ENCODE results near the gene CLCNKB. TPM values are rescaled to one million over a fixed set of nuclear protein-coding genes. Genes with fewer than 3 reads are reported as not detected.
"Not testable (repeated sequence)": the region's sequence is repeated elsewhere in the genome, so short reads cannot be mapped to it uniquely, and the experiment has no call there.

CLCNKB gene
- total and polyA plus RNA-seq, 2 of the 4 experiments (the other 2 are of a cell fraction) = 0.09 TPM; not detected in 1

DNA sequence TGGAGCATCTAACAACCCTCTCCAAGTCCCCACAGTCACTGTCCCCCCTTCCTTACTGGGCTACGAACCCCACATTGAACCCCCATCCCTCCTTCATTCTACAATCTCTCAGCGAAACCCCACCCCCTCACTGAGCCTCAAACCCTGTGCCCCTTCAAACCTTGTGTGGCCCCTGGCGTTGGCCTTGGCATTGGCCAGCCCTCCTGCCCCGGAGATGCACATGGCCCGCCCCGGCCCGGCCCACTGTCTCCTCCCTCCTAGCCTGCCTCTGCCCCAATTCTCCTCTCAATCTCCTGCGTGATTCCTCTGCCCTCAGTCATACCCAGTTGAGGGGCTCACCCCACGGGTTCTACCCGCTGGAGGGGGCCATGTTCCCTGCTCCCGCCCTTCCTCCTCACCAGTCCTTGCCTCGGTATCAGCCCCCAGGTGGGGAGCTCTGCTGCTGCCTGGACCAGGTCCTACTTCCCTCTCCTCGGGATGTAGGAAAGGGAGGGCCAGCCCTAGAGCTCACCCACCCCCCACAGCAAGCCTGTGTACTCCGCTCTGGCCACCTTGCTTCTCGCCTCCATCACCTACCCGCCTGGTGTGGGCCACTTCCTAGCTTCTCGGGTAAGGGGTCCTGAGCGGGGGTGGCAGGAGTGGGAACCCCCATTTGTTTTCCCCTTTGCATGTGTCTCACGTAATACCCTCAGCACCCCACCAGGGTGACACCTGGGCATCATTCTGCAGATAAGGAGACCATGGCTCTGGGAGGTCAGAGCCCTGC, 15.2 kb upstream of the CLCNKB start:
- Histone ChIP-seq H4K20me1 (ENCODE audit: insufficient read depth, low read length) (no peaks in the 10 kb centered on the region), H3K14ac (replicated peaks; ENCODE audit: low read depth, low read length) (no peak overlapping the region), H3K36me3 (ENCODE audit: control insufficient read depth, insufficient read depth, low read length) (no peaks in the 10 kb centered on the region), H3K56ac (ENCODE audit: extremely low read depth, insufficient read depth, low read length) (no peak overlapping the region), H4K8ac (ENCODE audit: low read depth in 2 of 2, low read length in 2 of 2) (no peak overlapping the region), H2BK15ac (ENCODE audit: low read depth, low read length) (no peak overlapping the region), H3K9ac (ENCODE audit: low read depth, low read length) (no peak overlapping the region), H4K91ac (ENCODE audit: insufficient read depth, low read depth, low read length) (no peak overlapping the region), H3K4me3 (ENCODE audit: insufficient read depth, low read depth, low read length) (no peak overlapping the region), H2AK9ac (replicated peaks; ENCODE audit: low read depth, low read length, poor library complexity) (no peak overlapping the region), H2AK5ac (ENCODE audit: low read depth, low read length) (no peak overlapping the region), H3K18ac (ENCODE audit: low read depth, low read length) (no peak overlapping the region), H2BK5ac (ENCODE audit: low read depth, low read length, poor library complexity, severe bottlenecking) (no peak overlapping the region), H2BK20ac (ENCODE audit: low read depth, low read length) (no peak overlapping the region), H3K4me2 (ENCODE audit: low read depth, low read length) (no peak overlapping the region), H2AFZ (replicated peaks; ENCODE audit: low read length, poor library complexity) (peak overlapping the region; percentile 11), H3K79me1 (ENCODE audit: low read depth in 1 of 2, low read length in 2 of 2) (no peaks in the 10 kb centered on the region), H3K9me1 (ENCODE audit: insufficient read depth, low read length) (no peaks in the 10 kb centered on the region), H4K5ac (ENCODE audit: low read depth, low read length) (no peak overlapping the region), H3K4me1 (ENCODE audit: control insufficient read depth, insufficient read depth, low read length) (peaks cover 5% of the 10 kb centered on the region), H2BK120ac (ENCODE audit: low read depth, low read length) (no peak overlapping the region), H3K27ac (ENCODE audit: insufficient read depth, low read length) (no peak overlapping the region), H3K27me3 (ENCODE audit: control insufficient read depth, insufficient read depth, low read length) (peaks cover 14% of the 10 kb centered on the region), H3K4ac (ENCODE audit: low read depth, low read length) (no peak overlapping the region), H3K9me3 (ENCODE audit: control insufficient read depth, insufficient read depth, low read length) (no peaks in the 10 kb centered on the region), H3K23ac (ENCODE audit: low read depth, low read length) (no peak overlapping the region)
- in situ Hi-C loops (cut with MboI; ENCODE audit: low sequenced_read_pairs) = no loop called here
- WGBS, 2 experiments (ENCODE audit: extremely low coverage in 2 of 2, insufficient read length in 1 of 2) = 71% methylated on average over 9 of the region's 19 CpGs; no CpG with 5 or more reads in 1 of the 2 experiments
- dilution Hi-C loops (cut with HindIII; ENCODE audit: low sequenced_read_pairs, unreplicated experiment) = no loop called here
- DNase-seq (no peak), ATAC-seq (ENCODE audit: low read depth) (no peak)
- no TSS peak for BruUV-seq (replicated peaks)
- CTCF ChIA-PET = no interaction called here
- POLR2A ChIA-PET (ENCODE audit: unreplicated experiment) = no interaction called here
- TF ChIP-seq MXI1 (IDR thresholded peaks at IDR 0.05; ENCODE audit: borderline replicate concordance, low read depth, low read length) (no peak), RAD21 (IDR thresholded peaks at IDR 0.05; ENCODE audit: low read length) (no peak)
- intact Hi-C loops (cut with micrococcal nuclease) = no loop called here

DNA sequence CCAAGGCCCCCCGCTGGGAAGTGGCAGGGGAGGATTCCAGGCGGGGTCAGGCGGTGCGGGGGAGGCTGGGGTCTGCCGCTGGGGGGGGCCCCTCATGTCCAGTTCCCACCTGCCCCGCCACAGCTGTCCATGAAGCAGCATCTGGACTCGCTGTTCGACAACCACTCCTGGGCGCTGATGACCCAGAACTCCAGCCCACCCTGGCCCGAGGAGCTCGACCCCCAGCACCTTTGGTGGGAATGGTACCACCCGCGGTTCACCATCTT, 14.6 kb upstream of the CLCNKB start:
- H3K36me3 ChIP-seq (ENCODE audit: control insufficient read depth, insufficient read depth, low read length); H2BK20ac ChIP-seq (ENCODE audit: low read depth, low read length); DNase-seq; CTCF ChIA-PET; H3K4ac ChIP-seq (ENCODE audit: low read depth, low read length); in situ Hi-C loops (cut with MboI; ENCODE audit: low sequenced_read_pairs); H3K4me3 ChIP-seq (ENCODE audit: insufficient read depth, low read depth, low read length); H2AFZ ChIP-seq (replicated peaks; ENCODE audit: low read length, poor library complexity); H2AK5ac ChIP-seq (ENCODE audit: low read depth, low read length); ATAC-seq (ENCODE audit: low read depth); H2AK9ac ChIP-seq (replicated peaks; ENCODE audit: low read depth, low read length, poor library complexity); POLR2A ChIA-PET (ENCODE audit: unreplicated experiment); H3K23ac ChIP-seq (ENCODE audit: low read depth, low read length); H3K14ac ChIP-seq (replicated peaks; ENCODE audit: low read depth, low read length); H3K18ac ChIP-seq (ENCODE audit: low read depth, low read length); H2BK120ac ChIP-seq (ENCODE audit: low read depth, low read length); intact Hi-C loops (cut with micrococcal nuclease); H3K9me3 ChIP-seq (ENCODE audit: control insufficient read depth, insufficient read depth, low read length); H3K9me1 ChIP-seq (ENCODE audit: insufficient read depth, low read length); BruUV-seq (replicated peaks); H3K9ac ChIP-seq (ENCODE audit: low read depth, low read length); H4K91ac ChIP-seq (ENCODE audit: insufficient read depth, low read depth, low read length); H3K27ac ChIP-seq (ENCODE audit: insufficient read depth, low read length); H3K4me1 ChIP-seq (ENCODE audit: control insufficient read depth, insufficient read depth, low read length); dilution Hi-C loops (cut with HindIII; ENCODE audit: low sequenced_read_pairs, unreplicated experiment); H3K56ac ChIP-seq (ENCODE audit: extremely low read depth, insufficient read depth, low read length); H4K20me1 ChIP-seq (ENCODE audit: insufficient read depth, low read length); H2BK15ac ChIP-seq (ENCODE audit: low read depth, low read length); H4K8ac ChIP-seq (ENCODE audit: low read depth in 2 of 2, low read length in 2 of 2); H4K5ac ChIP-seq (ENCODE audit: low read depth, low read length); H3K4me2 ChIP-seq (ENCODE audit: low read depth, low read length); H3K79me1 ChIP-seq (ENCODE audit: low read depth in 1 of 2, low read length in 2 of 2); H2BK5ac ChIP-seq (ENCODE audit: low read depth, low read length, poor library complexity, severe bottlenecking): not testable (repeated sequence)
- no CpG with 5 or more reads among the region's 13 CpGs for WGBS, 2 experiments (ENCODE audit: extremely low coverage in 2 of 2, insufficient read length in 1 of 2)
- peaks cover 14% of the 10 kb centered on the region for H3K27me3 ChIP-seq (ENCODE audit: control insufficient read depth, insufficient read depth, low read length)
